ENCODE data around the gene SLC1A7.

The SLC1A7 gene

GRCh38 chr1:53158900-53159299 lies 16.5 kb upstream of the SLC1A7 start:
- DNase-seq: no peak

- no peak for DNase-seq
Observed at GRCh38 chr1:53156783-53157182, 14.3 kb upstream of the SLC1A7 start.

DNA sequence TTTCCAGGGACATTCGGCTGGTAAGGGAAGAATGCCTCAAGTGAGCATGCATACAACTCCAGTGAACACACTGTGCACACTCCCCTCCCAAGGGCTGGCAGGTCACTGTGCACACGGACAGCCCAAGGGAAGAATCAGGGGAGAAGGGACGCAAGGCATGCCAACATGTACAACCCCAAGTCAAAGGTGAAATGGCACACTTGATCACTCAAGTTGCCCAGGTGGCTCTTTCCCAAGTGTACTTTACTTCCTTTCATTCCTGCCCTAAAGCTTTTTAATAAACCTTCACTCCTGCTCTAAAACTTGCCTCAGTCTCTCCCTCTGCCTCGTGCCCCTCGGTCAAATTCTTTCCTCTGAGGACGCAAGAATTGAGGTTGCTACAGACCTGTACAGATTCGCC lies 13.5 kb upstream of the SLC1A7 start:
- DNase-seq: no peak

GRCh38 chr1:53155534-53155933 lies 13.1 kb upstream of the SLC1A7 start:
- DNase-seq: no peak

GRCh38 chr1:53154859-53155438 lies 12.5 kb upstream of the SLC1A7 start:
- no peak for DNase-seq

DNA sequence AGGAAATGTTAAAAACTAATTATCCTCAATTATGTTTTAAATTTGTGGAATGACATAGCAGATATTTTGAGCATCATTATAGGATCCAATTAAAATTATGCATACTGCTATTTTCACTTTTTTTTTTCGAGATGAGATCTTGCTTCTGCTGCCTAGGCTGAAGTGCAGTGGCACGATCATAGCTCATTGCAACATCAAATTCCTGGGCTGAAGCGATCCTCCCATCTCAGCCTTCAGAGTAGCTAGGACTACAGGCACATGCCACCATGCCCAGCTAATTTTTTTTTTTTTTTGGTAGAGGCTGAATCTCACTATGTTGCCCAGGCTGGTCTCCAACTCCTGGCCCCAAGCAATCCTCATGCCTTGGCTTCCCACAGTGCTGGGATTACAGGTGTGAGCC lies 11.3 kb upstream of the SLC1A7 start:
- DNase-seq: no peak

DNA sequence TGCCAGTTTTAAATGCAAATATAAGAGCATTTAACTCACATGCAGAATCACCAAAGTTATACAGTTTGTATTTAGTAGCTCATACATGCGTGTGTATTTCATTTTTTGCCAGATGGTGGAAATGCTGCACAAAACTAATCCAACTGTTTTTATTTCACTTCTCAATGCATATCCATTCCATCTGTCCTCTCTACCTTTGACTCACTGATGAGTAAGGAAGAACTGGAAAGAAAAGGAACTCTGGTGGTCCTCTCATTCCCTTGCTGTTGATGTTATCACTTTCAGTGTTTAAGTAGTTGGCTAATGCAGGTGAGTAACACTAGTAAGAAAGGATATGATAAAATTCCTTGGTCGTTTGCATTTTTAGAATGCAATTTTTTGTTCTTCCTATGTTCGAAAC lies 5.7 kb upstream of the SLC1A7 start:
- no peak for DNase-seq

GRCh38 chr1:53147174-53147573 lies 4.7 kb upstream of the SLC1A7 start:
- DNase-seq: no peak

DNA sequence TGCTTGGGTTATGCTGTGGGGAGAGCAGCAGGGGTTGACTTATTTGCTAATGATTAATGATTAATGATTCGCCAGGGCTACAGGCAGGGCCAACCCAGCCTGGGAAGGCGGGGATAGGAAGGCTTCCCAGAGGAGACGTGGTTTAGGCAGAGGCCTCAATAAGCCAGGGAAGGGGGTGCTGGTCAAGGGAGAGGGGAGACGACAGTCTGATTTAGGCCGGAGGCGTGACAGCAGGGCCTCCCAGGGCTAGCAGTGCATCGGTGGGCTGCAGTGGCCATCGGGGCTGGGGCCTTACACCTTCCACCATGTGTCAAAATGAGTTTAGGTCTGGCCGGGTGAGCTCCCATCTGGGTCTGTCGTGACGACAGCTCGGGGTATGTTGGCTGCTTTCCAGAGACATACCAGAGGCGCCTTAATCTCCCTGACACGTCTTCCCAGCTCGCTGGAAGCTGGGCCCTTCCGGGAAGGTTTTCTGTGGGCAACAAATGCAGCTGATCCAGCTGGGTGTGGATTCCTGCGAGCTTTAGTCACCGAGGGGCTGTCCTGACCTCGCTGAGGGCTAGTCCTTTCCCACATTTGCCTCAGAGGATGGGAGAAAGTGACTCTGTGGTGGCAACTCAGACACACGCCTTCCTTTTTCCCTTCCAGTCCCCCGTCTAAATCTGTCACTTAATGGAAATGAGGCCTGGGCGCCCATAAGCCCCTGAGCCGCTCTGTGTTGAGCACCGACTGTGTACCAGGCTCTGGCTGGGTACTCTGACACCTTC lies 3.7 kb upstream of the SLC1A7 start:
- DNase-seq: peak; percentile 96

GRCh38 chr1:53145619-53145941 lies 3.1 kb upstream of the SLC1A7 start:
- no peak for DNase-seq

DNA sequence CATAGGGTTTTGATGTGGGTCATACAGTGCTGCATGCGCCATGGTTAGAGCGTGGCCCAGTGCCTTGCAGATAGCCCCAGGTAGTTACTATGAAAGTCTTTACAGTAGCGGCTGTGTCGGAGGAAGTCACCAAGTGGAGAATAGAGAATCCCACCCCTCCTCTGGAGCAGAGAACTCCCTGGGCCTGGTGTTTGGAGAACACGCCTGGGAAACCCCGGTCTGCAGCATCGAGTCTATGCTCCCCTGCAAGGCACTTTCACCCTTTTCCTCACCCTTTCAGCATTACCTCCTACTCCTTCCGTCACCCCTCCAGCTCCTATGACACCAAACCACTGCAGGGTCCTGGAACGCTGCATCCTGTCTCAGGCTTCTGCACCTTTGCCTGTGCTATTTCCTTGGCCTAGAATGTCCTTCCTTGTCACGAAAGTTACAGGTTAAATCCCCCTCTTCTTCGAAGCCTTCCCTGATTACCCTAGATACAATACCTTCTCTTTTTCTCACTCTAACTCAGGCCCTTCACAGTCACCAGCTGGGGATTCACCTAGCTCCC lies 2.7 kb upstream of the SLC1A7 start:
- no peak for DNase-seq

DNA sequence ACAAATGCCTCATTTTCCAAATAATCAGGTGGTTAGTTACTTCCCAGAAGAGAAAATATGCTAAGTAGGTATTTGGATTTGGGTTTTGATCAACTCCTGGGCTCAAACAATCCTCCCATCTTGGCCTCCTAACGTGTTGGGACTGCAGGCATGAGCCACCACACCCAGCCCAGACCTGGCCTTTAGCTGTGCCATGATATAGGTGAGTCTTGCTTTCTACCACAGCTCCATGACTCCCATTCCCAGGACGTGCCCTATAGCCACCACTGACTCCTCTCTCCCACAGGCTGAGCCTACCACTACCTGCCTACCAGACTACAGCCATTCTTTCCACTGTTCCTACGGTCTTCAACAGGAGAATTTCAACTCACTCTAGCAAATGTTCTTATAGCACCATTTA lies 1.8 kb upstream of the SLC1A7 start:
- DNase-seq: no peak

DNA sequence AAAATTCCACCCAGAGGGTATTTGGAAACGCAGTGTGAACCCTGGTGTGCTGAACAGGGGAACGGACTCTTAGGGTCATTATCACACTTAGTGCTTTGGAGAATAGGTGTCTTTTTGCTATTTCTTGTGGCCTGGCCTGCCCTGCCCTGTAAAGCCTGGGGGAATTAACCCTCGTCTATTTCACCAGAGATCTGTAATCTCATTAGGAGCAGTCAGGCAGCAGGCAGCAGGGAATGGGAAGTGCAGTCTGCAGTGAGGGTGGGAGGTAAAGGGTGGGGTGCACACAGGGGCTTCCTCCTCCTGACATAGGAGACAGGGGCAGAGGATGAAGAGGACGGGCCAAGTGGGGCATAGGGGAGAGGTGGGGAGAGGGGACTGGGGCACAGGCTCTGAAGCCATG lies 1.1 kb upstream of the SLC1A7 start:
- DNase-seq: no peak

- DNase-seq: no peak
Observed at GRCh38 chr1:53141487-53142055, 867 bp downstream of the SLC1A7 start.

DNA sequence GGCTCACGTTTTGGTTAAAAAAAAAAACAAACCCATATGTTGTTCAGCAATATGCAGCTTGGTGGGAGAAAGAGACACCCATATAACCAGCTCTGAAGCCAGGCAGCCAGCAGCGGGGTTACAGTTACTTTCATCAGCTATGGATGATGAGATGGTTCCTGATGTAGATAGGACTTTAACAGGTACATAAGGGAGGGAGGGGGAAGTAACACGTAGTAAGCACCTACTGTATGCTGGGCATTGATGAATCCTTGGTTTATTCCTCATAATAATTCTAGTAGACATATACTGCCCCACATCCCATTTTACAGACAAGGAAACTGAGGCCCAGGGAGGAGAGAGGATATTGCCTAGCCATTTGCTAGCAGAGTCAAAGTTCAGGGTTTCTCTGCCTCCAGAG lies 2.0 kb downstream of the SLC1A7 start:
- no peak for DNase-seq

- no peak for DNase-seq
Observed at GRCh38 chr1:53139951-53140361, 2.5 kb downstream of the SLC1A7 start.

DNA sequence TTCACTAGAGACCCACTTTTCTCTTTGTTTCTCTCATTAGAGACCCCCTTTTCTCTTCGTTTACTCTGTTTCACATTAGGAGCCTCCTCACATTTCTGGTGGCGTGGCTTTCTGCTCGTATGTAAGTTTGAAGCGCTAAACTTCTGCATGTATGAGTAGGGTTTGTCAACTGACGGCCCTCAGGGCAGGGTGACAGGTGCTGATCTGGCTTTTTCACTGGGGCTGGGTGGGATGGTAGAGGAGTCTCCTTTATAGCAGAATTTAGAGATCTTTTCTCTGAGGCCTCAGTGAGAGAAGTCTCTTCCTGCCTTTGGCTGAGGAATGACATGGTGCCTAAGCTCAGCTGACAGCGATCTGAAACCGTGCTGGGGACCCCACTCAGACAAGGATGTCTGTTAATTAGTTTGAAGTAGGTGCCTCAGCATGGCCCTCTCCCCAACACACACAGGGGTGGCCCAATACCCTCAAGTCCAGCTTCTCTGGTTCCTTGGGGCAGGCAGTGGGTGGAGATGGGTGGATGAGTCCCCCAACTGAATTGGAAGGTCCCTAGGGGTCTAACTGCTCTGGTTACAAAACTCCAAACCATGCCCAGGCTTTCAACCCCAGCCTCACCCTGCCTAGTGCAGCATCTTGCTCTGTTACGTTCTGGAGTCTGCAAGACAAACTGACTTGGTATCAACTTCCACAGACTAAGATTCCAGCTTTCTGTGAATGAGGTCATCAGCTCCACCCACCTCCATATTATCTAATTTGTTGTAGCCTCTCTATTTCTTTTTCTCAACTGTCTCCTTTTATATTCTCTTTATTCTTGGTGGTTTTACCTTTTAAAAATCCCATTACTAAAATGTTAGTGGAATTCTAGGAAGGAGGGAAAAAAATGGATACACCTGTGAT lies 3.2 kb downstream of the SLC1A7 start:
- no peak for DNase-seq

GRCh38 chr1:53137729-53138128 lies 4.7 kb downstream of the SLC1A7 start:
- no peak for DNase-seq

DNA sequence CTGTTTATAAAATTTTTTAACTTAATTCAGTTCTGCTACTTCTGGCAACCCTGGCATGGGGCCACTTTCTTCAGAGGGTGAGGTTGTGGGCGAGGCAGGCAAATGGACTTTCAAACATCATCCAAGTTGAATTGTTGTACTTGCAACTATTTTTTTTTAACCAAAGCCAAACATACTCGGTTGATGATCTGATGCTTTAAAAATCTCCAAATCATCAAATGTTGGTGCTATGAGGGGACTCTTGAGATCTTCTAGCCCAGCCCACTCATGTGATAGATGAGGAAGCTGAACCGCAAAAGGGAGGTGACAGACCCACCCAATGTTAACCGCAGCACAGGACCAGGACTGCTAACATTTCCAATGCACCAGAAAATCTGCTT lies 6.7 kb downstream of the SLC1A7 start:
- peak; percentile 35 for DNase-seq

DNA sequence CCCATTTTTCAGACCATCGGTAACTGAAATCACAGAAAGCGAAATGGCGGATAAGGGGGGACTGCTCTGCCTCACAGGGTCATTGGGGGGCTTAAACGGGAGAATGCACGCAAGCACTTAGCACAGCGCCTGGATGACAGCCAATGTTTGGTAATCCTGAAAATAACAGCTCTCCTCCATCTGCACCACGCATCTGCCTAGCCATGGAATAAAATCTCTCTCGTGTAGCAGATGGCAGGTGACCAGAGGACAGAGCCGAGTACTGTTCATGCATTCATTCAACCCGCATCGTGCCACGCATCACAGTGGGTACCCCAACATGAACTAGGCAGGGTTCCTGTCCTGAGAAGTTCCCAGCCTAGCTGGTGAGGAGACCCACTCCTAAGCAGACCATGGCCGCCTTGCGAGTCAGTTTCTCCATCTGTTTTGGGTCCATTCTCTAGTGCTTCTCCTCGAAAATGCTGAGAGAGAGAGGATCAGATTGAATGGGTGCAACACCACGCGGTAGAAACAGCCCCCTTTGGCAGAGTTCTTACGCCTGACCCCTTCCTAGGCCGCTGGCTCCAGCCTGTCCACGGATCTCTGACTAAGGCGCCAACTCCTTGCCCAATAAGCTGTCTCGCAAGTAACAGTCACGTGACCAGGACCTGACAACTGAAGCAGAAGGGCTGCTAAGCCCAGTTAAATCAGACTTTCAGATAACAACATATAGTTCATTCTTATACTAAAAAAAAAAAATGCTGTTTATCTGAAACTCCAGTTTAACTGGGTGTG lies 7.3 kb downstream of the SLC1A7 start:
- DNase-seq: no peak

DNA sequence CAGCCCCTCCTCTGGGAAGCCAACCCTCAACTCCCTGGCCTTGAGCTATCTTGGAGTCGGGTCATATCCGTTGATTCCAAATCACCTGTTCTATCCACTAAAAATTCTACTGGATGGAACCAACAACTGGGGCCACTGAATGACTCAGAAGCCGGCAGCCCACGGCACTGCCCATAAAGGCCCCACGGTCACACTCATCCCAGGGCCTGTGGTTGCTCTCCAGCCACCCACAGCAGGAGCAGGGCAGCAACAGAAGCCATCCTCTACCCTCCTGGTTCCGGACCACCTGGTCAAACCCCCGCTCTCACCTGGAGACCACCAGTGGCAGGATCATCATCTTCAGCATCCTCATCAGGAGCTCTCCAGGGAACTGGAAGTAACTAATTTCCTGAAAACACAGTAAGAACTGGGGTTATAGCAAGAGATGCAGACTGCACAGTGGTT lies 8.4 kb downstream of the SLC1A7 start:
- no peak for DNase-seq

DNA sequence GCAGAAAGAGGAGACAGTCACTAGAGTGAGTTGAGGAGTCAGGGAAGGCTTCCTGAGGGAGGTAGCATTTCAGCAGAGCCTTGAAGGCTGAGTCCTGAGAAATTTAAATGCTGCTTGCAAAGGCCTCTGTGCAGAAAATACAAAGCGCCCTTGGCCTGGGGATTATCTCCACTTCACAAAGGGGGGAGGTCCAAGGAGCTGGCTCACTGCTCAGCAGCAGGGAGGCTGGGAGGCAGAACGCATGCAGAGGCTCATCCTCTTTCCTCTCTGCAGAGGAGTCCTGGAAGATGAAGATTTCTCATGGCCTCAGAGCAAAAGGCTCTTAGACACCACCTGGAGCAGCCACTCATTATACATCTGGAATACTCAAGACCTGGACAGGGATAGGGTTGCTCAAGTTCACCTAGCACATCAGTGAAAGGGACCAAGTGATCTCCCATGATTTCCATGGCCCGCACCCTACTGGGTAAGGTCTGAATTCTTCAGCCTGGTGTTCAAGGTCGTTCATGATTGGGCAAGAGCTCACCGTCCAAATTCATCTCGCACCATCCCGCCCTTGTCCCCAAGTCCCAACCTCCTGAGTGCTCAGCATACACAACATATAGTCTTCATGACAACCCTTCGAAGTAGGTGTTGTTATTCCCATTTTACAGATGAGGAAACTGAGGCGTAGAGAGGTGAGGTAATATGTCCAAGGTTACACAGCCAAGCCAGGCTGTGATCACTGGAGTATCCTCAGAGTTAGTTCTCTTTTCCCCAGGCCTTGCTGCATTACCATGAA lies 9.0 kb downstream of the SLC1A7 start:
- no peak for DNase-seq
